Liver (tissue), 9 donors: ENCODE results near the gene IGF2BP1. TPM values are rescaled to one million over a fixed set of nuclear protein-coding genes. Genes with fewer than 3 reads are reported as not detected.
"Not testable (repeated sequence)": the region's sequence is repeated elsewhere in the genome, so short reads cannot be mapped to it uniquely, and the experiment has no call there.

Source experiments
- DNase-seq: peaks from one replicate; pipeline ENCODE4 v3.0.0-alpha.2; 2017; ENCODE audit warnings: low spot score
- H3K27ac ChIP-seq, 2 donors: one replicate each; pipeline ENCODE4 v1.7.0; 2013; ENCODE audit warnings: inconsistent platforms in 2 of 2, low read length in 2 of 2, control low read depth in 1 of 2, low read depth in 1 of 2, mild to moderate bottlenecking in 1 of 2
- H3K27me3 ChIP-seq, 4 donors: one replicate each; pipeline versions ENCODE4 v1.6.1 to v1.7.0; 2013; ENCODE audit warnings: low read length in 3 of 4, inconsistent platforms in 1 of 4, mild to moderate bottlenecking in 1 of 4, moderate library complexity in 1 of 4; ENCODE audit not compliant: control insufficient read depth in 4 of 4, insufficient read depth in 4 of 4
- H3K36me3 ChIP-seq, 4 donors: one replicate each; pipeline versions ENCODE4 v1.6.1 to v1.7.0; 2013; ENCODE audit warnings: low read length in 3 of 4, mild to moderate bottlenecking in 3 of 4, low read depth in 1 of 4, moderate library complexity in 1 of 4; ENCODE audit not compliant: control insufficient read depth in 4 of 4, insufficient read depth in 3 of 4
- H3K4me1 ChIP-seq, 4 donors: one replicate each; pipeline versions ENCODE4 v1.6.1 to v1.7.0; 2013; ENCODE audit warnings: low read length in 3 of 4, mild to moderate bottlenecking in 3 of 4, moderate library complexity in 1 of 4; ENCODE audit not compliant: control insufficient read depth in 4 of 4, insufficient read depth in 4 of 4
- H3K4me3 ChIP-seq, 3 donors: one replicate each; pipeline versions ENCODE4 v1.6.1 to v1.7.0; 2013; ENCODE audit warnings: low read length in 3 of 3, control low read depth in 1 of 3, low read depth in 1 of 3, mild to moderate bottlenecking in 1 of 3
- H3K9ac ChIP-seq, 2 donors: one replicate each; pipeline ENCODE4 v1.7.0; 2013; ENCODE audit warnings: low read length in 2 of 2, mild to moderate bottlenecking in 2 of 2, moderate library complexity in 2 of 2, control low read depth in 1 of 2, low read depth in 1 of 2
- H3K9me3 ChIP-seq, 4 donors: one replicate each; pipeline versions ENCODE4 v1.6.1 to v1.7.0; 2013; ENCODE audit warnings: low read length in 3 of 4; ENCODE audit not compliant: control insufficient read depth in 4 of 4
- EGR1 ChIP-seq, 2 donors: IDR thresholded peaks; 2 replicates each; pipeline ENCODE4 v1.6.1; 2016 to 2018; ENCODE audit warnings: antibody characterized with exemption in 2 of 2, low read depth in 2 of 2
- FOXA1 ChIP-seq: IDR thresholded peaks from 2 replicates; pipeline ENCODE4 v1.6.1; 2016; ENCODE audit warnings: antibody characterized with exemption
- FOXA2 ChIP-seq: IDR thresholded peaks from 2 replicates; pipeline ENCODE4 v1.6.1; 2016; ENCODE audit warnings: antibody characterized with exemption
- GABPA ChIP-seq, 2 donors: IDR thresholded peaks in 1 of 2; conservative IDR thresholded peaks in 1 of 2; 2 replicates each; pipeline ENCODE4 v1.6.1; 2016; ENCODE audit warnings: antibody characterized with exemption in 2 of 2, mild to moderate bottlenecking in 1 of 2, moderate library complexity in 1 of 2
- HNF4A ChIP-seq, 2 donors: conservative IDR thresholded peaks; 2 replicates each; pipeline ENCODE4 v1.6.1; 2016; ENCODE audit warnings: antibody characterized with exemption in 2 of 2, mild to moderate bottlenecking in 2 of 2
- HNF4G ChIP-seq: IDR thresholded peaks from 2 replicates; pipeline ENCODE4 v1.6.1; 2016; ENCODE audit warnings: antibody characterized with exemption
- JUND ChIP-seq, 2 donors: IDR thresholded peaks; 2 replicates each; pipeline ENCODE4 v1.6.1; 2016; ENCODE audit warnings: antibody characterized with exemption in 2 of 2
- MAX ChIP-seq: IDR thresholded peaks from 2 replicates; pipeline ENCODE4 v1.6.1; 2016; ENCODE audit warnings: antibody characterized with exemption
- NR2F2 ChIP-seq: IDR thresholded peaks from 2 replicates; pipeline ENCODE4 v1.6.1; 2016; ENCODE audit warnings: antibody characterized with exemption
- RAD21 ChIP-seq, 2 donors: IDR thresholded peaks; 2 replicates each; pipeline ENCODE4 v1.6.1; 2016; ENCODE audit warnings: antibody characterized with exemption in 2 of 2, mild to moderate bottlenecking in 2 of 2
- REST ChIP-seq: IDR thresholded peaks from 2 replicates; pipeline ENCODE4 v1.6.1; 2016; ENCODE audit warnings: antibody characterized with exemption, mild to moderate bottlenecking
- SP1 ChIP-seq: IDR thresholded peaks from 2 replicates; pipeline ENCODE4 v1.6.1; 2018; ENCODE audit warnings: antibody characterized with exemption, mild to moderate bottlenecking
- TAF1 ChIP-seq: conservative IDR thresholded peaks from 2 replicates; pipeline ENCODE4 v1.6.1; 2016; ENCODE audit warnings: antibody characterized with exemption, mild to moderate bottlenecking
- YY1 ChIP-seq: IDR thresholded peaks from 2 replicates; pipeline ENCODE4 v1.6.1; 2016; ENCODE audit warnings: antibody characterized with exemption, mild to moderate bottlenecking
- WGBS: extraction: QIAGEN DNeasy Blood & Tissue Kit; methylation state at CpG from one replicate; pipeline ENCODE4 v1.1.7; 2013; 5-methylcytosine and 5-hydroxymethylcytosine counted together
- polyA plus RNA-seq, 2 donors: library from polyadenylated mRNA; stranded (reverse) in 1 of 2; unstranded in 1 of 2; fragments of 200-250 nt in 1 of 2; fragments of >200 nt in 1 of 2; fragmentation: Nextera tagmentation in 1 of 2; extraction: Ambion mirVana in 1 of 2; gene quantifications; one replicate each; pipeline versions ENCODE4 v1.2.1 to v1.2.3, GENCODE V29; 2013 to 2015
- total RNA-seq, 2 donors: library from RNA; depleted of rRNA; stranded (reverse); fragments of >200 nt; gene quantifications; one replicate each; pipeline ENCODE4 v1.2.3, GENCODE V29; 2014
- TF ChIP-seq, protein P1 (sequence below): IDR thresholded peaks from 2 replicates; pipeline ENCODE4 v1.6.1; 2016; ENCODE audit warnings: antibody characterized with exemption
- TF ChIP-seq, protein P2 (sequence below): fragments of 150-350 bp; IDR thresholded peaks from 2 replicates; pipeline ENCODE4 v1.5.1; 2017; ENCODE audit warnings: improper control_type of control experiment, low read depth, low read length; ENCODE audit not compliant: missing input control
- TF ChIP-seq, protein P3 (sequence below): IDR thresholded peaks from 2 replicates; pipeline ENCODE4 v1.6.1; 2016; ENCODE audit warnings: antibody characterized with exemption
- donor health status: healthy.
- donor health status: healthy.
- donor health status: healthy.
- donor health status: healthy.
- donor health status: healthy.

The IGF2BP1 gene
- total and polyA plus RNA-seq, 4 donors = 22.6 TPM; not detected in 3

DNA sequence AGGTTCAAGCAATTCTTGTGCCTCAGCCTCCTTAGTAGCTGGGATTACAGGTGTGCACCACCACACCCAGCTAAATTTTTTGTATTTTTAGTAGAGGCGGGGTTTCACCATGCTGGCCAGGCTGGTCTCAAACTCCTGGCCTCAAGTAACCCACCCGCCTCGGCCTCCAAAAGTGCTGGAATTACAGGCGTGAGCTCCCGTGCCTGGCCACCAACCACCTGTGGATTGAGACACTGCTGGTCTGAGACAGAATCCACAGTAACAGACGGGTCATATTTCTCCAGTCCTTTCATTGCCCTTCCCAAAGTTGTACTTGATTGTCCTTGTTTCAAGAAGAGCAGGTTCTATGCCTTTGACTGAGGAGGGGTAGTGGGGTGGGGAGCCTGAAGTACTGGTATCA lies 42.3 kb downstream of the IGF2BP1 start:
- WGBS = 91% methylated on average over 6 of the region's 6 CpGs
- DNase-seq, H3K9ac ChIP-seq, H3K9me3 ChIP-seq, H3K4me1 ChIP-seq, H3K27ac ChIP-seq, H3K27me3 ChIP-seq, H3K36me3 ChIP-seq, H3K4me3 ChIP-seq: not testable (repeated sequence)

GRCh38 chr17:49041527-49041926 lies 44.3 kb downstream of the IGF2BP1 start:
- no peaks in the 10 kb centered on the region for H3K36me3 ChIP-seq
- no peak for DNase-seq
- 81% methylated on average over 4 of the region's 4 CpGs for WGBS

More at GRCh38 chr17:49041527-49041926, 44.3 kb downstream of the IGF2BP1 start:
- Histone ChIP-seq H3K27me3 (peaks cover 0 to 2% (median 0%) of the 10 kb centered on the region in 4 donors), H3K9ac (no peak overlapping the region), H3K4me3 (no peak overlapping the region), H3K27ac (no peak overlapping the region), H3K4me1 (no peaks in the 10 kb centered on the region), H3K9me3 (no peaks in the 10 kb centered on the region)
- TF ChIP-seq MAX (no peak), NR2F2 (no peak), SP1 (no peak), REST (no peak), EGR1 (IDR thresholded peaks at IDR 0.05; ENCODE audit: low read depth in 2 of 2) (no peak), TAF1 (no peak), RAD21 (IDR thresholded peaks at IDR 0.05) (no peak), HNF4G (no peak), HNF4A (conservative IDR thresholded peaks at IDR 0.05) (no peak), YY1 (no peak), FOXA1 (no peak), GABPA (IDR thresholded peaks at IDR 0.05 in 1 of 2, conservative IDR thresholded peaks at IDR 0.05 in 1 of 2) (no peak), FOXA2 (no peak), JUND (IDR thresholded peaks at IDR 0.05) (no peak)
- TF ChIP-seq, protein P1, sequence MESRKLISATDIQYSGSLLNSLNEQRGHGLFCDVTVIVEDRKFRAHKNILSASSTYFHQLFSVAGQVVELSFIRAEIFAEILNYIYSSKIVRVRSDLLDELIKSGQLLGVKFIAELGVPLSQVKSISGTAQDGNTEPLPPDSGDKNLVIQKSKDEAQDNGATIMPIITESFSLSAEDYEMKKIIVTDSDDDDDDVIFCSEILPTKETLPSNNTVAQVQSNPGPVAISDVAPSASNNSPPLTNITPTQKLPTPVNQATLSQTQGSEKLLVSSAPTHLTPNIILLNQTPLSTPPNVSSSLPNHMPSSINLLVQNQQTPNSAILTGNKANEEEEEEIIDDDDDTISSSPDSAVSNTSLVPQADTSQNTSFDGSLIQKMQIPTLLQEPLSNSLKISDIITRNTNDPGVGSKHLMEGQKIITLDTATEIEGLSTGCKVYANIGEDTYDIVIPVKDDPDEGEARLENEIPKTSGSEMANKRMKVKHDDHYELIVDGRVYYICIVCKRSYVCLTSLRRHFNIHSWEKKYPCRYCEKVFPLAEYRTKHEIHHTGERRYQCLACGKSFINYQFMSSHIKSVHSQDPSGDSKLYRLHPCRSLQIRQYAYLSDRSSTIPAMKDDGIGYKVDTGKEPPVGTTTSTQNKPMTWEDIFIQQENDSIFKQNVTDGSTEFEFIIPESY = no peak
- TF ChIP-seq, protein P2, sequence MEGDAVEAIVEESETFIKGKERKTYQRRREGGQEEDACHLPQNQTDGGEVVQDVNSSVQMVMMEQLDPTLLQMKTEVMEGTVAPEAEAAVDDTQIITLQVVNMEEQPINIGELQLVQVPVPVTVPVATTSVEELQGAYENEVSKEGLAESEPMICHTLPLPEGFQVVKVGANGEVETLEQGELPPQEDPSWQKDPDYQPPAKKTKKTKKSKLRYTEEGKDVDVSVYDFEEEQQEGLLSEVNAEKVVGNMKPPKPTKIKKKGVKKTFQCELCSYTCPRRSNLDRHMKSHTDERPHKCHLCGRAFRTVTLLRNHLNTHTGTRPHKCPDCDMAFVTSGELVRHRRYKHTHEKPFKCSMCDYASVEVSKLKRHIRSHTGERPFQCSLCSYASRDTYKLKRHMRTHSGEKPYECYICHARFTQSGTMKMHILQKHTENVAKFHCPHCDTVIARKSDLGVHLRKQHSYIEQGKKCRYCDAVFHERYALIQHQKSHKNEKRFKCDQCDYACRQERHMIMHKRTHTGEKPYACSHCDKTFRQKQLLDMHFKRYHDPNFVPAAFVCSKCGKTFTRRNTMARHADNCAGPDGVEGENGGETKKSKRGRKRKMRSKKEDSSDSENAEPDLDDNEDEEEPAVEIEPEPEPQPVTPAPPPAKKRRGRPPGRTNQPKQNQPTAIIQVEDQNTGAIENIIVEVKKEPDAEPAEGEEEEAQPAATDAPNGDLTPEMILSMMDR = no peak
- TF ChIP-seq, protein P3, sequence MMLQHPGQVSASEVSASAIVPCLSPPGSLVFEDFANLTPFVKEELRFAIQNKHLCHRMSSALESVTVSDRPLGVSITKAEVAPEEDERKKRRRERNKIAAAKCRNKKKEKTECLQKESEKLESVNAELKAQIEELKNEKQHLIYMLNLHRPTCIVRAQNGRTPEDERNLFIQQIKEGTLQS = no peak
